Coronary artery (tissue), 2 donors: ENCODE results near the gene ZNF600.
A peak's percentile ranks its signal among the peaks of the same experiment; 100 is the strongest.
"Not testable (repeated sequence)": the region's sequence is repeated elsewhere in the genome, so short reads cannot be mapped to it uniquely, and the experiment has no call there.

ENCODE experiments used
- DNase-seq: peaks from one replicate; pipeline ENCODE4 v3.0.0-alpha.2; 2017; ENCODE audit warnings: low spot score
- H3K27ac ChIP-seq, 2 donors: fragments of 200-600 bp; sonication (generic); one replicate each; pipeline ENCODE4 v1.5.1; 2016 to 2019
- H3K4me3 ChIP-seq: fragments of 200-600 bp; sonication (generic); 2 replicates; pipeline ENCODE4 v1.5.1; 2016; ENCODE audit warnings: mild to moderate bottlenecking, moderate library complexity
- CTCF ChIP-seq: fragments of 200-600 bp; sonication (generic); IDR thresholded peaks from one replicate; pipeline ENCODE4 v1.5.1; 2019; ENCODE audit warnings: antibody characterized with exemption

The ZNF600 gene

GRCh38 chr19:52789440-52789839 lies 2.8 kb upstream of the ZNF600 start:
- no peak for TF ChIP-seq CTCF

DNA sequence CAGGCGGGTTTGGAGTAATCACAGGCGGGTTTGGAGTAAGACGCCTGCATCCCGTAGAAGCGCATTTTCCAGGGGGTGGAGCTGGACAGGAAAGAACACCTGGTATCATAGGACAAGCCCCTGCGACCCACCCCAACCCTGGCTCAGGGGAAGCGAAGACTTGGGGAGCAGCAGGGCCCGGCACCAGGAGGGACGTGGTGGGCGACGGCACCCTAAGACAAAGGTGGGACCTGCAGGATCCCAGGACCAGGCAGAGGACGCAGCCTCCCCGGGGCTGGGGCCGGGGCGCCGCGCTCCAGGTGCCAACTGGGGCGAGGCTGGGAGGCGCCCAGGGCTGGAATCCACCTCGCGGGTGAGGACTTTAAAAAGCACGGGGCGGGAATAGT lies 520 bp downstream of the ZNF600 start:
- no peak for TF ChIP-seq CTCF
- Histone ChIP-seq H3K27ac (peak overlapping the region; percentile 69 to 87), H3K4me3 (peak overlapping the region; percentile 80)
- no peak for DNase-seq

More at GRCh38 chr19:52789440-52789839, 2.8 kb upstream of the ZNF600 start:
- Histone ChIP-seq H3K27ac (no peak overlapping the region), H3K4me3 (no peak overlapping the region)
- DNase-seq, result no peak

DNA sequence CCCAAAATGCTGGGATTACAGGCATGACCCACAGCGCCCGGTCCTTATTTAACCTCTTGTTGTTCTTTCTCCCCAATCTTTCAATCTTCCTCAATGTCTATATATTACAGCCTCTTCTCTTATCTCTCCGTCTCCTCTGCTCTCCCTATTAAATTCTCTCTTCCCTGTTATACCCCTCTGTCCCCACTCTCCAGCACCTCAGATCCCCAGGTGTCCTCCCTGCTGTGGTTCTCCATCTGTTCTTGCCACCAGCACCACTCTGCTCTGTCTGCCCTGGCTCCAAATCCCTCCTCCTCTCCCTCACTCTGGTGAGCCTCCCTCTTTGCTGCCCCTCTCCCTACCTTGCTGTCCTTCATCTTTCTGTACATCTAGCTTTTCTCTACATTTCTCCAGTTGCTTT lies 1.1 kb downstream of the ZNF600 start:
- TF ChIP-seq CTCF, result no peak
- H3K4me3 ChIP-seq, result peak overlapping the region; percentile 80
- no peak overlapping the region for H3K27ac ChIP-seq
- DNase-seq, result no peak

DNA sequence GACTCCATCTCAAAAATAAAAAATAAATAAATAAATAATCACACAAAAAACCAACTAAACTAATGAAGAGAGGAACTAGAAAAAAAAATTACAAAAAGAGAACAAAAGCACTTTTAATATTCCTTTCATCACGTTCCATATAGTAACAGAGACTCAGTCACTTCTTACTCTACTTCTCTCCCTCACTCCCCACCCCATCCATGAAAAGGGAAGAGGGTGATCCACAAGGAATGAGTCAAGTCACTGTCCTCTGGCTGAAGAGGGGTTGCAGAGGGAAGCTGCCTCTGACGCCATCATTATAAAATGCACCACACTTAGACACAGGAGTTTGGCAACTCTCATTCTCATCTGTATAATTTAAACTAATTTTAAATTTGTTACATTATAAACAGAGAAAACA lies 3.7 kb downstream of the ZNF600 start:
- not testable (repeated sequence) for H3K27ac ChIP-seq, H3K4me3 ChIP-seq, DNase-seq

DNA sequence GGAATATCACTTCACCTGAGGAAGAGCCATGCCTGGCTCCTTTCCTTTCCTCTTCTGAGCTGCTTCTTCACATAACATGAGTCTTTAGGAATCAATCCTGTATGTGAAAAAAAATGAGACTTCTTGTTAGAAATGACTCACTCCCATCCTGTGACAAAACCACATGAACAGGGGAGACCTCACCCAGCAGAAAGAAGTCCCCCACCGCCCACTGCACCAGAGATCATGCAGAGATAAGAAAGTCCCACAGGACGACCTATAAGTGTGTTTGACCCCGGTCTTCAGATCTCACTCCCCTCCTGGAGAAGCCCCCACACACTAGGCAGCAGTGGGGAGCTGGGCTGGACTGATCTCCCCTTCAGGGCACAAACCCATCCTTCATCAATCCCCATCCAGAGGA lies 7.8 kb downstream of the ZNF600 start:
- Histone ChIP-seq H3K27ac (no peak overlapping the region), H3K4me3 (no peak overlapping the region)
- DNase-seq, result no peak
- no peak for TF ChIP-seq CTCF

- not testable (repeated sequence) for H3K27ac ChIP-seq, DNase-seq, H3K4me3 ChIP-seq
Observed at GRCh38 chr19:52756447-52756846, 30.1 kb downstream of the ZNF600 start.

- no peak for DNase-seq
Observed at GRCh38 chr19:52749780-52750179, 36.8 kb downstream of the ZNF600 start.

More at GRCh38 chr19:52749780-52750179, 36.8 kb downstream of the ZNF600 start:
- Histone ChIP-seq H3K27ac (no peak overlapping the region), H3K4me3 (no peak overlapping the region)
- TF ChIP-seq CTCF, result no peak
